Nephron (organoid): Measurements from ENCODE around the gene PATE2.

Experiments
- H3K27ac Mint-ChIP-seq, 3 experiments: 2 replicates each; pipeline ENCODE4 v1.8.0; 2020; ENCODE audit warnings: mixed read lengths in 3 of 3, mild to moderate bottlenecking in 2 of 3, moderate library complexity in 1 of 3
- H3K27me3 Mint-ChIP-seq: 2 replicates; pipeline ENCODE4 v1.8.0; 2021; ENCODE audit warnings: low read depth, mild to moderate bottlenecking, moderate library complexity, mixed read lengths
- H3K36me3 Mint-ChIP-seq: 2 replicates; pipeline ENCODE4 v1.8.0; 2020; ENCODE audit warnings: low read depth, mixed read lengths
- H3K4me1 Mint-ChIP-seq: 2 replicates; pipeline ENCODE4 v1.8.0; 2020; ENCODE audit warnings: mixed read lengths
- H3K4me3 Mint-ChIP-seq, 3 experiments: 2 replicates each; pipeline ENCODE4 v1.8.0; 2020; ENCODE audit warnings: mild to moderate bottlenecking in 3 of 3, mixed read lengths in 3 of 3, moderate library complexity in 2 of 3
- H3K9me3 Mint-ChIP-seq: 2 replicates; pipeline ENCODE4 v1.8.0; 2020; ENCODE audit warnings: mixed read lengths
- TF ChIP-seq, protein P1 (sequence below), 3 experiments: fragments of 200-600 bp; sonication (generic); IDR thresholded peaks; one replicate each; pipeline ENCODE4 v1.5.0; 2021; ENCODE audit warnings: antibody characterized with exemption in 3 of 3; ENCODE audit not compliant: unreplicated experiment in 3 of 3

PATE2 gene

DNA sequence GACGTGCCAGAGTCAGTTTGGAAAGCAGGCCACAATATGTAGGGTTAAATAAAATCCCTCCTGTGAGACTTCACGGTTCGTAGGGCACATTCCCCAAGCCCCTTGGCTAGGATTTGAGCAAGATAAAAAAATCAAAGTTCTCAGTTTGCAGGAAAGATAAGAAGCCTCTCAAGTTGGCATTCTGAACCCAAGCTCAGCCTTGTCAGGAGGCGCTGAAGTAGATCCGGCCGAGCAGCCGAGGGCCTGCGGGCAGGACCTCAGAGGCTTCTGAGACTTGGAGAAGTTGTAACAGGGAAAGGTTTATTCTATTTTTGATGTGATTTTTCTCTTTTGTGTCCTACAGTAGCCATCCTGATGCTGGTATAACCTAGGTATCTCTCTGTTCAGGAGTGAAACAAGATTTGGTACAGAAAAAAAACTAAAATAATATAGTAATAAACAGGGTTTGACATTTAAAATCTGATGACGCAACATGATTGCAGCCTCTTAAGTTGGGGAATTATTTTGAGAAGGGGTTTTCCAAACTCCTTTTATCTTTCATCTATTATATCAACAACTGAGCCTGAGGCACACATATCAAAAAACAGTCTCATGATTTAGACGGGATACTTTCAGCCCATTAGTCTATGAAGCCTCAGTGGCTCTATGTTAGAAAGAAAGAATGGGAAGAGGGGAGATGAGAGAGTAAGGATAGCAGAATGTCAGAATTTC is 10.1 kb downstream of the PATE2 start:
- H3K4me1 Mint-ChIP-seq, result no peaks in the 10 kb centered on the region
- H3K27me3 Mint-ChIP-seq, result no peaks in the 10 kb centered on the region
- TF ChIP-seq, protein P1, sequence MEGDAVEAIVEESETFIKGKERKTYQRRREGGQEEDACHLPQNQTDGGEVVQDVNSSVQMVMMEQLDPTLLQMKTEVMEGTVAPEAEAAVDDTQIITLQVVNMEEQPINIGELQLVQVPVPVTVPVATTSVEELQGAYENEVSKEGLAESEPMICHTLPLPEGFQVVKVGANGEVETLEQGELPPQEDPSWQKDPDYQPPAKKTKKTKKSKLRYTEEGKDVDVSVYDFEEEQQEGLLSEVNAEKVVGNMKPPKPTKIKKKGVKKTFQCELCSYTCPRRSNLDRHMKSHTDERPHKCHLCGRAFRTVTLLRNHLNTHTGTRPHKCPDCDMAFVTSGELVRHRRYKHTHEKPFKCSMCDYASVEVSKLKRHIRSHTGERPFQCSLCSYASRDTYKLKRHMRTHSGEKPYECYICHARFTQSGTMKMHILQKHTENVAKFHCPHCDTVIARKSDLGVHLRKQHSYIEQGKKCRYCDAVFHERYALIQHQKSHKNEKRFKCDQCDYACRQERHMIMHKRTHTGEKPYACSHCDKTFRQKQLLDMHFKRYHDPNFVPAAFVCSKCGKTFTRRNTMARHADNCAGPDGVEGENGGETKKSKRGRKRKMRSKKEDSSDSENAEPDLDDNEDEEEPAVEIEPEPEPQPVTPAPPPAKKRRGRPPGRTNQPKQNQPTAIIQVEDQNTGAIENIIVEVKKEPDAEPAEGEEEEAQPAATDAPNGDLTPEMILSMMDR (IDR thresholded peaks at IDR 0.05; ENCODE audit: unreplicated experiment in 3 of 3), result no peak
- no peaks in the 10 kb centered on the region for H3K9me3 Mint-ChIP-seq
- H3K36me3 Mint-ChIP-seq, result no peaks in the 10 kb centered on the region
- no peak overlapping the region for H3K4me3 Mint-ChIP-seq
- H3K27ac Mint-ChIP-seq, result no peak overlapping the region

DNA sequence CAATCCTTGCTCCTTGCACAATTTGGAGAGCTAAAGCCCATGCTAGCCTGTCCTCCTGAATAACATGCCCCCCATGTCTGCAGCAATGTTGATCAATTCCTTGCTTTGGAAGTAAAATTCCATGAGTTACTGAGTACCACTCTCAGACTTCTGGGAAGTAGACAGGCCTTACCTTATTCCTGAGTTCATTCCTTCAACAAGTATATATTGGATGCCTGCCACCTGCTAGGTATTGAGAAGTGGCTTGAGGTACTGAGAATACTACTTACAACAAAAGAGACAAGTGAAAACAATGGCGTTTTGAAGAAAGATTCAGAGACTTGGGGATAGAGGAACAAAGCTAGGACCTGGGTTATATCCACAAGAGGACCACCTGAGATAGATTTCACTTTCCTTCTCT is 12.4 kb downstream of the PATE2 start:
- TF ChIP-seq, protein P1 (IDR thresholded peaks at IDR 0.05; ENCODE audit: unreplicated experiment in 3 of 3), result no peak
- no peak overlapping the region for H3K4me3 Mint-ChIP-seq
- no peaks in the 10 kb centered on the region for H3K27me3 Mint-ChIP-seq
- no peak overlapping the region for H3K27ac Mint-ChIP-seq
- no peaks in the 10 kb centered on the region for H3K4me1 Mint-ChIP-seq
- no peaks in the 10 kb centered on the region for H3K36me3 Mint-ChIP-seq
- H3K9me3 Mint-ChIP-seq, result peaks cover 4% of the 10 kb centered on the region

DNA sequence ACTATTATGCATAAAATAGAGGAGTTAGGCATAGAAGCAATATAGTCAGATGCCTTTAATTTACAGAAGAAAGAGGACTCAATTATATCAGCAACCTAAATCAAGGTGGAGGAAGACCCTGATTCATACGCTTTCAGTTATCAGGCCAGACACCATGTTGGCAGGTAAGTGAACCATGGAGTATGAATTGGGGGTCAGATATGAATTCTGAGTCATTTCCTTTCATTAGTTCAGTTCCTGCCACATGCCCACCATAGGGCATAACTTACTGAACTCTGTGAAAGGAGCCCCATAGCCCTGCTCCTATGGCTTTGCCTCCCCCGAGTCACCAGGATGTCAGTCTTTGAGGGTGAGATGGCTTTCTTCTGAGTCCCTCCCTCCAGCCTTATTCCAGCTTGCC is 15.1 kb downstream of the PATE2 start:
- H3K27ac Mint-ChIP-seq, result no peak overlapping the region
- H3K27me3 Mint-ChIP-seq, result no peaks in the 10 kb centered on the region
- H3K4me1 Mint-ChIP-seq, result no peaks in the 10 kb centered on the region
- no peak overlapping the region for H3K4me3 Mint-ChIP-seq
- no peaks in the 10 kb centered on the region for H3K36me3 Mint-ChIP-seq
- peaks cover 22% of the 10 kb centered on the region for H3K9me3 Mint-ChIP-seq
- TF ChIP-seq, protein P1 (IDR thresholded peaks at IDR 0.05; ENCODE audit: unreplicated experiment in 3 of 3), result no peak

DNA sequence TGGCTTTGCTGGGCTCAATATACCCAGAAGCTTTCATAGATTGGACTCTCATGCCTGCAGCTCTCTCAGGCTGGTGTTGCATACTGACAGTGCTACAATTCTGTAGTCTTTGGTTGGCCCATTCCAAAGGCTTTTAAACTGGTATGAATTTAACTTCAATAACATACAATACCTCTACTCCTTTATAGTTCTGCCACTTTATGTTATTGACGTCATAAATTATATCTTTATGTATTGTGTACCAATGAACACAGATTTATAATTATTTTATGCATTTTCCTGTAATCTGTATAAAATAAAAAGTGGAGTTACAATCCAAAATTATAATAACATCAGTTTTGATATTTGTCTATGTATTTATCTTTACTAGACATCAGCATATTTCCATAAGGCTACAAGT is 16.2 kb downstream of the PATE2 start:
- no peaks in the 10 kb centered on the region for H3K27me3 Mint-ChIP-seq

DNA sequence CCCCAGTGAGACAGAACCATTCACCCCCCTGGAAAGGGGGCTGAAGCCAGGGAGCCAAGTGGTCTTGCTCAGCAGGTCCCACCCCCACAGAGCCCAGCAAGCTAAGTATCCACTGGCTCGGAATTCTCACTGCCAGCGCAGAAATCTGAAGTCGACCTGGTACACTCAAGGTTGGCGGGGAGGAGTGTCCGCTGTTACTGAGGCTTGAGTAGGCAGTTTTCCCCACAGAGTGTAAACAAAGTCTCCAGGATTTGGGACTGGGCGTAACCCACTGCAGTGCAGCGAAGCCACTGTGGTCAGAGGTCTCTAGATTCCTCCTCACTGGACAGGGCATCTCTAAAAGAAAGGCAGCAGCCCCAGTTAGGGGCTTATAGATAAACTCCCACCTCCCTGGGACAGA is 22.6 kb downstream of the PATE2 start:
- Mint-ChIP-seq H3K9me3 (peaks cover 26% of the 10 kb centered on the region), H3K27me3 (no peaks in the 10 kb centered on the region), H3K27ac (no peak overlapping the region), H3K36me3 (no peaks in the 10 kb centered on the region), H3K4me1 (no peaks in the 10 kb centered on the region), H3K4me3 (no peak overlapping the region)
- TF ChIP-seq, protein P1 (IDR thresholded peaks at IDR 0.05; ENCODE audit: unreplicated experiment in 3 of 3), result no peak

More for the DNA sequence above, 16.2 kb downstream of the PATE2 start:
- H3K27ac Mint-ChIP-seq, result no peak overlapping the region
- TF ChIP-seq, protein P1 (IDR thresholded peaks at IDR 0.05; ENCODE audit: unreplicated experiment in 3 of 3), result no peak
- no peak overlapping the region for H3K4me3 Mint-ChIP-seq
- no peaks in the 10 kb centered on the region for H3K36me3 Mint-ChIP-seq
- no peaks in the 10 kb centered on the region for H3K4me1 Mint-ChIP-seq
- H3K9me3 Mint-ChIP-seq, result peaks cover 29% of the 10 kb centered on the region

DNA sequence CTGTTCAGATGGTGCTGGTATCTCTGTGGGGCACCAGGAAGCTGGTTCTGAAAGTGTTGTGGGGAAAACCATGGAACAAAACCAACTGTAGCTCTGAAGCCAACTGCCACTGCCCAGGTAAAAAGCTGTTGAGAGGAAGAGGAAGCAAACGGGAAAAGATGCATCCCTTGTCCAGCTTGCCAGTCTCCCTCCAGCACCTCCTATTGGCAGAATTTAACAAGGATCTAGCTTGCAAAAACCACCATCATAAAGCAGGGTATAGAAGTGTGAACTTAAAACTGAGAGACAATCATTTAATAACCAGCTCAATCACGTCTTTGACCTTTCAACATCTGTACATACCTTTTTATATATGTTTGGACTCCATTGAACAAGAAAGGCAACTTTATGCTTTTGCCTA is 28.0 kb downstream of the PATE2 start:
- H3K4me1 Mint-ChIP-seq, result no peaks in the 10 kb centered on the region
- TF ChIP-seq, protein P1 (IDR thresholded peaks at IDR 0.05; ENCODE audit: unreplicated experiment in 3 of 3), result no peak
- no peaks in the 10 kb centered on the region for H3K27me3 Mint-ChIP-seq
- H3K36me3 Mint-ChIP-seq, result no peaks in the 10 kb centered on the region
- H3K4me3 Mint-ChIP-seq, result no peak overlapping the region
- H3K9me3 Mint-ChIP-seq, result peaks cover 2% of the 10 kb centered on the region
- no peak overlapping the region for H3K27ac Mint-ChIP-seq
